Mesothelial cell of epicardium (in vitro differentiated cells): ENCODE measurements around the gene C17orf75. TPM values are rescaled to one million over a fixed set of nuclear protein-coding genes. Genes with fewer than 3 reads are reported as not detected.
A peak's percentile ranks its signal among the peaks of the same experiment; 100 is the strongest.
"Not testable (repeated sequence)": the region's sequence is repeated elsewhere in the genome, so short reads cannot be mapped to it uniquely, and the experiment has no call there.

ENCODE experiments used
- DNase-seq, 2 experiments: peaks; one replicate each; pipeline ENCODE4 v3.0.0; 2021; ENCODE audit warnings: low spot score in 2 of 2; ENCODE audit not compliant: unreplicated experiment in 2 of 2
- H3K27ac Mint-ChIP-seq: 2 replicates; pipeline ENCODE4 v1.8.0; 2021; ENCODE audit warnings: mixed read lengths
- H3K27me3 Mint-ChIP-seq: 2 replicates; pipeline ENCODE4 v1.8.0; 2021; ENCODE audit warnings: low read depth, mixed read lengths
- H3K36me3 Mint-ChIP-seq: 2 replicates; pipeline ENCODE4 v1.8.0; 2021; ENCODE audit warnings: mixed read lengths
- H3K4me1 Mint-ChIP-seq: 2 replicates; pipeline ENCODE4 v1.8.0; 2021; ENCODE audit warnings: mixed read lengths
- H3K4me3 Mint-ChIP-seq: 2 replicates; pipeline ENCODE4 v1.8.0; 2021; ENCODE audit warnings: mild to moderate bottlenecking, moderate library complexity, mixed read lengths
- H3K9me3 Mint-ChIP-seq: 2 replicates; pipeline ENCODE4 v1.8.0; 2021; ENCODE audit warnings: mixed read lengths
- CTCF ChIP-seq: fragments of 200-600 bp; sonication (generic); IDR thresholded peaks from one replicate; pipeline ENCODE4 v1.5.0; 2021; ENCODE audit warnings: antibody characterized with exemption; ENCODE audit not compliant: unreplicated experiment
- total RNA-seq: library from RNA; stranded (reverse); gene quantifications from 3 replicates; pipeline ENCODE4 v1.2.1, GENCODE V29; 2021

C17orf75 gene
- total RNA-seq, 1 donor from 2014 or later = 34.3 TPM

GRCh38 chr17:32357615-32358014 lies 15.6 kb upstream of the C17orf75 start:
- no peak for DNase-seq
- Mint-ChIP-seq H3K27ac (no peak overlapping the region), H3K4me3 (no peak overlapping the region), H3K27me3 (no peaks in the 10 kb centered on the region), H3K4me1 (peaks cover 20% of the 10 kb centered on the region), H3K36me3 (peaks cover 37% of the 10 kb centered on the region), H3K9me3 (no peaks in the 10 kb centered on the region)
- TF ChIP-seq CTCF = no peak

- DNase-seq = no peak
- peaks cover 26% of the 10 kb centered on the region for H3K4me1 Mint-ChIP-seq
- H3K27ac Mint-ChIP-seq = no peak overlapping the region
- TF ChIP-seq CTCF = no peak
- no peak overlapping the region for H3K4me3 Mint-ChIP-seq
- H3K9me3 Mint-ChIP-seq = no peaks in the 10 kb centered on the region
- H3K36me3 Mint-ChIP-seq = peaks cover 32% of the 10 kb centered on the region
- H3K27me3 Mint-ChIP-seq = no peaks in the 10 kb centered on the region
Observed at GRCh38 chr17:32356750-32357149, 14.8 kb upstream of the C17orf75 start.

- Mint-ChIP-seq H3K36me3 (peaks cover 30% of the 10 kb centered on the region), H3K4me3 (no peak overlapping the region), H3K27ac (no peak overlapping the region), H3K9me3 (no peaks in the 10 kb centered on the region), H3K27me3 (no peaks in the 10 kb centered on the region), H3K4me1 (peaks cover 29% of the 10 kb centered on the region)
- no peak for TF ChIP-seq CTCF
- no peak for DNase-seq
Observed at GRCh38 chr17:32356378-32356743, 14.4 kb upstream of the C17orf75 start.

GRCh38 chr17:32355649-32356377 lies 13.8 kb upstream of the C17orf75 start:
- H3K9me3 Mint-ChIP-seq = no peaks in the 10 kb centered on the region
- H3K36me3 Mint-ChIP-seq = peaks cover 25% of the 10 kb centered on the region
- peaks cover 30% of the 10 kb centered on the region for H3K4me1 Mint-ChIP-seq
- H3K4me3 Mint-ChIP-seq = no peak overlapping the region
- TF ChIP-seq CTCF = no peak
- no peaks in the 10 kb centered on the region for H3K27me3 Mint-ChIP-seq
- DNase-seq = no peak
- H3K27ac Mint-ChIP-seq = peak overlapping the region; percentile 60

- H3K27ac Mint-ChIP-seq = not testable (repeated sequence)
- H3K4me1 Mint-ChIP-seq = peaks cover 37% of the 10 kb centered on the region
Observed at GRCh38 chr17:32352734-32353133, 10.8 kb upstream of the C17orf75 start.

GRCh38 chr17:32350666-32351418 lies 8.9 kb upstream of the C17orf75 start:
- Mint-ChIP-seq H3K27ac (peak overlapping the region; percentile 99), H3K4me3 (peak overlapping the region; percentile 95), H3K36me3 (peaks cover 10% of the 10 kb centered on the region), H3K27me3 (no peaks in the 10 kb centered on the region), H3K4me1 (peaks cover 37% of the 10 kb centered on the region), H3K9me3 (no peaks in the 10 kb centered on the region)
- TF ChIP-seq CTCF = no peak
- DNase-seq = no peak

More at GRCh38 chr17:32352734-32353133, 10.8 kb upstream of the C17orf75 start:
- not testable (repeated sequence) for H3K27me3 Mint-ChIP-seq, DNase-seq, H3K9me3 Mint-ChIP-seq
- Mint-ChIP-seq H3K4me3 (peak overlapping the region; percentile 95), H3K36me3 (peaks cover 15% of the 10 kb centered on the region)
